ENCODE results near the gene IMP4.

IMP4 gene

GRCh38 chr2:130375291-130376266, 32.9 kb downstream of the IMP4 start:
- in situ Hi-C loops (cut with MboI; ENCODE audit: low sequenced_read_pairs) = no loop called here

DNA sequence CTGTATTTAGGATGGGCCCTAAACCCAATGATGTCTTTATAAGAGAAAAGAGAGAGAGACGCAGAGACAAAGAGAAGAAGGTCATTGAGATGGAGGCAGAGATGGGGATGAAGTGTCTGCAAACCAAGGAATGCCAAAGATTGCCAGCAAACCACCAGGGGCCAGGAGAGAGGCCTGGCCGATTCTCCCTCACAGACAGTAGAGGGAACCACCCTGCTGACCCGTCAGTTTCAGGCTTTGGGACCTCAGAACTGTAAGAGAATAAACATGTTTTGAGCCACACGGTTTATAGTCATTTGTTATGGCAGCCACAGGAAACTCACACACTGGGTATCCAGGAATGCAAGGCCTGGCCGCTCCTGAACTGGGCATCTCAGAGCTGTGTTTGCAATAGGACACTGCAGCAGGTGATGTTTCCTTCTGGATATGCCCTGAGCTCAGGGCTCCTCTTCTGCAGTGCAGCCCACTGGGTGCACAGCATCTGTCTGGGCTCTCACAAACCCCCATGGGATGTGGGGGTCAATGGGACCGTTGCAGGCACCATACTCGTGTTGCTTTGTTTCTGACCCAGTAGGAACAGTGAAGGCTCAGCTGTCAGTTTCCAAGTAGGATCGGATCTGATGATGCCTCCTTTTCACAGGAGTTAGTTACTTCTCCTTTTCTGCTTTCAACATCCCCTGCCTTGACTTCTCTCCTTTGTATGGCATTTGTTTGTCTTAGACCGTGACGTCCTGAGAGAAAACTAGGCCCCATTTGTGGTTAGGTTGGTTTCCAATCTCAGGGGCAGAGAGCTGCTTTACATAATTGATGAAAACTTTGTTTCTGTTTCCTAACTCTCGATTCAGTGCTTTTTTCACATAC, 34.0 kb downstream of the IMP4 start:
- in situ Hi-C loops (cut with MboI; ENCODE audit: low sequenced_read_pairs) = no loop called here

DNA sequence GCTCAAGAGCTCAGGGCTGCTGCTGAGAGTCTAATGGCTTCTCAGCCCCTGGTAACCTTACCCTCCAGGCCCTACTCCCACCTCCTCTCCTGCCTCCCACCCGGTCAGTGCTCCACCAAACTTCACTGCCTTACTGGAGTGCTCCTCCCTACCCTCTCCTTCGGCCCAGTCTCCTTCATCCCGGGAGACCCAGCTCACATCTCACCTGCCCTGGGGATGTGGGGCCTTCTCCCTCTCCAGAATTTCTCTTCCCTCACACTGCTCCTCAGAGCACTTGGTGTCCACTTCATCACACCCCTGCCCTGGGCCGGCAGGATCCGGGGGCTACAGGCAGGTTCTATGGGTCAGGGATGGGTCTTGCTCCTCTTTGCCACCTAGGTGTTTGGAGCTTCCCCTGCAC, 34.8 kb downstream of the IMP4 start:
- in situ Hi-C loops (cut with MboI; ENCODE audit: low sequenced_read_pairs) = no loop called here

- in situ Hi-C loops (cut with MboI; ENCODE audit: low sequenced_read_pairs) = no loop called here
These were observed 35.7 kb downstream of the IMP4 start for GRCh38 chr2:130378206-130378897.

DNA sequence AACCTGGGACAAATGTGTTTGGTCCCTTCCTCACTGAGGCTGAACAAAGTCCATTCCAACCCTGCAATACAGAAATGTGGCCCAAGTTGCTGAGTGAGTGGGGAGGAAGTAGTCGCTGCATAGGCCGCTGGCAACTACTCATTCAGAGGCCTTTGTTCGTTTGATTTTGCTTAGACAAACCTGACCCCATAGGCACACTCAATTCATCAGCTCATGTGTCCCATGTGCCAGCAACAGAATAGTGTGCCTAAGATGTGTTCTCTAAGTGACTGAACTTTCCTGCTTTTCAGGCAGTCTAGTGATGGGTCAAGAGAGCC, 36.2 kb downstream of the IMP4 start:
- in situ Hi-C loops (cut with MboI; ENCODE audit: low sequenced_read_pairs) = no loop called here

GRCh38 chr2:130380096-130380934, 37.6 kb downstream of the IMP4 start:
- in situ Hi-C loops (cut with MboI; ENCODE audit: low sequenced_read_pairs) = no loop called here

GRCh38 chr2:130381145-130381544, 38.4 kb downstream of the IMP4 start:
- in situ Hi-C loops (cut with MboI; ENCODE audit: low sequenced_read_pairs) = no loop called here

DNA sequence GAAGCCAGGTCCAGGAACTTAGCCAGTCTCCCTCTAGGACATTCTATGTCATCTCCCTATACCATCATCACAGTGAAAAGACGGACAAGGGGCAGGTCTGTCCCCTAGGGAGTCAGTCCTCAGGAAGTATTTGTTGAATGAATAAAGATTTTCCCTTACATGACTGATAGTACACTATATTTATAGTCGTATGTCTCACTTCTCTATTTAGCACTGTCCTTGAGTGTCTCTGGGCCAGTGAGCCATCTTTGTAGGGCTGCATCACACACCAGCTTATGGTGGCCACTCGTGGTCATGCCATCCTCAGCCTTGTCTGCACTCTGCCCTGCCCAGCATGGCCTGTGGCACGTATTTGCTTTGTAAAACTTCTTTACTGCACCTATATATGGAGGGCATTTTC, 38.9 kb downstream of the IMP4 start:
- in situ Hi-C loops (cut with MboI; ENCODE audit: low sequenced_read_pairs) = no loop called here

GRCh38 chr2:130382313-130382917, 39.7 kb downstream of the IMP4 start:
- in situ Hi-C loops (cut with MboI; ENCODE audit: low sequenced_read_pairs) = no loop called here

- in situ Hi-C loops (cut with MboI; ENCODE audit: low sequenced_read_pairs) = no loop called here
These were observed 43.0 kb downstream of the IMP4 start for GRCh38 chr2:130385709-130386108.

DNA sequence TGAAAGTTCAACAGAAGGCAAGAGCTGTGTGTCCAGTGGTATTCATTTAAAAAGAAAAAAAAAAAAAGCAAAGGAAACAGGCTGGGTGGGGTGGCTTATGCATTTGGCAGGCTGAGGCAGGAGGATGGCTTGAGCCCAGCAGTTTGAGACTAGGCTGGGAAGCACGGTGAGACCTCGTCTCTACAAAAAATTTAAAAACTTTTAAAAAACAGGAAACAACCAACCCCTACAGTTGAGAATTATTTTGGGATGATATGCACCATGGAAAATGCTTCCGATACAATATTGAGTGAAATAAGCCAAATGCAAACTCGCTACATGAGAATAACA, 44.3 kb downstream of the IMP4 start:
- in situ Hi-C loops (cut with MboI; ENCODE audit: low sequenced_read_pairs) = no loop called here

- in situ Hi-C loops (cut with MboI; ENCODE audit: low sequenced_read_pairs) = no loop called here
These were observed 45.1 kb downstream of the IMP4 start for GRCh38 chr2:130387804-130388203.

DNA sequence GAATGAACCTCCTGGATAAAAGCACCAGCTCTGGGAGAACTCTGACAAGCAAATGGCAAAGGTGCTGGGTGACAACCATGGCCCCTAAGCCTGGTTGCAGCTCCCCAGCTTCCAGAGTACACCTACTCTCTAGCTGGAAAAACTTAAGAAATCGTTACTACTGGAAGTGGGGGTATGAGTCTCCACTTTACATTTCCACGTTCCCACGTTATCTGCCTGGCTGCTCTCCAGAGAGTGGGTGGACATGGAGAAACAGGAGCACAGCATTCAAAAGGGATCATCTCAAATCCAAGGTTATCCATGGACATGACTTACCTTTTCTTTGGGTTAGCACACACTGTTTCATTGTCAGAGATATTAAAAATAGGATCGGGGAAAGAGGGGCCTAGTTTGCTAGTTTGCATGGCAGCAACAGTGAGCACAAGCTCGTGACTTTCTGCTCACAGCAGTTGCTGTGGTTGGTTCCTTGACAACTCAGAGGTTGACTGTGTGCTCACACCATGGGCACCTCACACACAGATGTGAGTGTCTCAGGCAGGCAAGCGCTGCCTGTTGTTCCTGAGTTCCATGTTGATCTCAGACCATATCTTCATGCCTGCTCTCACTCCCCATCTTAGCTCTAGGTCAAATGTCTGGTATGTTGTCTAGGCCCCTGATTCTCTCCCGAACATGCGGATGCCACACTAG, 45.7 kb downstream of the IMP4 start:
- in situ Hi-C loops (cut with MboI; ENCODE audit: low sequenced_read_pairs) = no loop called here

GRCh38 chr2:130389358-130389757, 46.7 kb downstream of the IMP4 start:
- in situ Hi-C loops (cut with MboI; ENCODE audit: low sequenced_read_pairs) = no loop called here

- in situ Hi-C loops (cut with MboI; ENCODE audit: low sequenced_read_pairs) = no loop called here
These were observed 47.1 kb downstream of the IMP4 start for GRCh38 chr2:130389783-130390182.

DNA sequence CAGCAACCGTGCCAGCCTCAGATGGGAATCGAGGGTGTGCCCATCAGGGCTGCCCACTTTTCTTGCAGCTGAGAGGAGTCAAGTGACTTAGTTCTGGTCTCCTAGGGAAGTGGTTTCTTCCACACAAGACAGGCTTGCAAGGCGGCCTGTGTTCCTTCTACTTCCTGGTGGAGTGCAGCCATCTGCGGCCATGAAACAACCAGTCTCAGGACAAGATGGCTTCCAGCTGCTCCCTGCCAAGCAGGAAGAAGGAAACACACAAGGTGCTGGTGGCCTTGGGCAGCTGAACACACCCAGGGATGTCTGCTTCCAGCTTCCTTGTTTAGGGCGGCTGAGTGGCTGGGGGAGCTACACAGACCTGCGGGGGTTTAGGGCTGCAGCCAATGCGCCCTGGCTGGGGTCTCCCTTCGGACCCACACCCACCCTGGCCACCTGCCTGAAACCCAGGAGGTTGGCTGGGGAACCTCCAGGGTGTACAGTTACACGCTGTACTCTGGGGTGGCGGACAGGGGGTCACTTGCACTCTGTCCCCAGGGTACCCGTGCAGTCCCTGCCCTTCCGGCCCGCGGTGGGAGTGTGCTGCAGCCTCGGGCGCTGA, 47.9 kb downstream of the IMP4 start:
- in situ Hi-C loops (cut with MboI; ENCODE audit: low sequenced_read_pairs) = no loop called here

DNA sequence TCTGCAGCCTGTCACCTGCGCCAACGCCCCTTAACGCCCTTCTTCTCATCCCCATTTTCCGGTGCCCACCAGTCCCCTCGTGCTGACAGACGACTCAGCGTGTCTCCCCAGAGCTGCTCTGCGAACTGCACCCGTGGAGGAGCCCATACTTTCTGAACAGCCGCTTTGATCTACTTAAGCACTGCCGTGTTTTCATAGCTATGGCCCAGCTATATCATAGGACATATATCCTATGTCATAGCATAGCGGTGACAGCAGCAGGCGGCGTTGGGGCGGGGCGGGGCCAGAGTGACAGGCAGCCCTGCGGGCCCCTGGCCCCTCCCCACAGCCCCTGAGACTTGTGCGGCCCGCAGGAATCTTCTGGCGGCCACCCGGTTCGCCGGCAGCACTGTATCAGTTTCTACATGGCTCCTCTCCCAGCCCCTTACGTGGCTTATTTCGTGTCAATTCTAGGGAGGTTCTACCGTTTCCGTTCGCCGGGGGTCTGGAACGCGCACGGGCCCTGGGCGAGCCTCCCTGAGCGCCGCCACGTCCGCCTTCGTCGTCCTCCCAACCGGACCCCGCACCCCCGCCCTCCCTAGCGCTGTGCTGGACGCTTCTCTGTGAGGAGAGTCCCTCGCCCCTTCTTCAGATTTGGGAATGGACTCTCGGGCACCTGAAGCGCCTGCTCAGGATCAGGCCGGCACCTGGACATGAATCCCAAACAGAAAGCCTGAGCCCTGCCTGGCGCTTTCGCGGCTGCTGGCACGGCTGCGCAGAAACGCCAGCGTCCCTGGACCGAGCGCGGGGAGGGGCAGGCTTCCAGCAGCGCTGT, 48.6 kb downstream of the IMP4 start:
- in situ Hi-C loops (cut with MboI; ENCODE audit: low sequenced_read_pairs) = no loop called here

- in situ Hi-C loops (cut with MboI; ENCODE audit: low sequenced_read_pairs) = no loop called here
These were observed 49.4 kb downstream of the IMP4 start for GRCh38 chr2:130391872-130392670.

Measured in HL-60/S4 treated with retinoic acid at 250 ng/mL for 4 days and 3 days (cell line).